HCT116 (cell line): ENCODE measurements around the gene GTF3C1. TPM values are rescaled to one million over a fixed set of nuclear protein-coding genes. Genes with fewer than 3 reads are reported as not detected.

Source experiments
- ATAC-seq: fragments of 200-7000 bp; cut with Tn5 transposase; 2 replicates; pipeline ENCODE4 v1.9.1; 2020; ENCODE audit warnings: mild to moderate bottlenecking, moderate library complexity
- BruUV-seq: library from RNA; stranded (reverse); fragments of 400-500 nt; replicated peaks from 2 replicates; lab custom pipeline; 2021; lab: Mats Ljungman, UMichigan
- CTCF ChIA-PET: fragments of 300-600 bp; sonication (Branson Sonifier 250); formaldehyde crosslinking; loops from one replicate; lab custom pipeline; 2021; ENCODE audit warnings: antibody characterized with exemption; lab: Charles Lee
- POLR2A ChIA-PET: fragments of 300-600, 350-600 bp; sonication (Branson Sonifier 250); formaldehyde crosslinking; loops from one replicate; lab custom pipeline; 2021; ENCODE audit warnings: antibody characterized with exemption; lab: Charles Lee
- RAD21 ChIA-PET, 2 experiments: fragments of 300-600 bp; sonication (Branson Sonifier 250); formaldehyde crosslinking; loops; one replicate each; lab custom pipeline; 2023; ENCODE audit warnings: low total read pairs in 2 of 2; ENCODE audit not compliant: uncharacterized antibody in 2 of 2, unreplicated experiment in 2 of 2, low non-redundant PET in 1 of 2; lab: Charles Lee
- DNase-seq: peaks from one replicate; pipeline ENCODE4 v3.0.0-alpha.2; 2010; ENCODE audit warnings: low read depth, low spot score
- H2AFZ ChIP-seq: fragments of 200-600 bp; shearing (Covaris generic), sonication (generic); 2 replicates; pipeline ENCODE4 v1.6.1; 2017; ENCODE audit warnings: low read depth, mixed run types, mixed read lengths, antibody characterized with exemption, low read length; ENCODE audit not compliant: poor library complexity, severe bottlenecking
- H3K27ac ChIP-seq: 2 replicates; pipeline ENCODE4 v1.5.1; 2012; ENCODE audit warnings: low read depth, low read length
- H3K27me3 ChIP-seq: fragments of 200-600 bp; sonication (generic); 2 replicates; pipeline ENCODE4 v1.6.1; 2016; ENCODE audit warnings: mixed run types, low read length, mixed read lengths; ENCODE audit not compliant: insufficient read depth
- H3K36me3 ChIP-seq, 2 experiments: fragments of 200-500 bp in 1 of 2; fragments of 200-600 bp in 1 of 2; sonication (Bioruptor generic) in 1 of 2; sonication (generic) in 1 of 2; 2 replicates each; pipeline versions ENCODE4 v1.5.1 to v1.6.1; 2014 to 2016; ENCODE audit warnings: low read length in 2 of 2, inconsistent platforms in 1 of 2, mixed read lengths in 1 of 2, mixed run types in 1 of 2; ENCODE audit not compliant: insufficient read depth in 2 of 2, control insufficient read depth in 1 of 2
- H3K4me1 ChIP-seq, 2 experiments: fragments of 200-600 bp in 1 of 2; sonication (generic) in 1 of 2; 2 replicates each; pipeline versions ENCODE4 v1.5.1 to v1.6.1; 2012 to 2017; ENCODE audit warnings: low read length in 2 of 2, inconsistent platforms in 1 of 2, mild to moderate bottlenecking in 1 of 2, mixed read lengths in 1 of 2, mixed run types in 1 of 2, moderate library complexity in 1 of 2; ENCODE audit not compliant: insufficient read depth in 2 of 2, control insufficient read depth in 1 of 2
- H3K4me2 ChIP-seq: fragments of 200-600 bp; sonication (generic); 2 replicates; pipeline ENCODE4 v1.6.1; 2017; ENCODE audit warnings: mixed run types, low read length, mixed read lengths
- H3K4me3 ChIP-seq, 2 experiments: fragments of 200-600 bp in 1 of 2; sonication (generic) in 1 of 2; replicated peaks in 1 of 2; 2 replicates each; pipeline ENCODE4 v1.5.1; 2011 to 2016; ENCODE audit warnings: low read length in 2 of 2, control low read depth in 1 of 2, low read depth in 1 of 2, mild to moderate bottlenecking in 1 of 2, mixed read lengths in 1 of 2, mixed run types in 1 of 2
- H3K79me2 ChIP-seq: fragments of 200-600 bp; sonication (generic); 2 replicates; pipeline ENCODE4 v1.6.1; 2017; ENCODE audit warnings: mild to moderate bottlenecking, mixed run types, low read length, moderate library complexity, mixed read lengths; ENCODE audit not compliant: insufficient read depth
- H3K9ac ChIP-seq: fragments of 200-600 bp; sonication (generic); 2 replicates; pipeline ENCODE4 v1.6.1; 2016; ENCODE audit warnings: low read length, mixed read lengths
- H3K9me2 ChIP-seq: fragments of 200-600 bp; sonication (generic), shearing (Covaris generic); 2 replicates; pipeline ENCODE4 v1.6.1; 2017; ENCODE audit warnings: mixed run types, mild to moderate bottlenecking, moderate library complexity; ENCODE audit not compliant: insufficient read depth
- H3K9me3 ChIP-seq, 2 experiments: fragments of 200-500 bp in 1 of 2; fragments of 200-600 bp in 1 of 2; sonication (Bioruptor generic) in 1 of 2; sonication (generic) in 1 of 2; 2 replicates each; pipeline ENCODE4 v1.6.1; 2014 to 2017; ENCODE audit warnings: low read length in 2 of 2, mixed read lengths in 2 of 2, inconsistent platforms in 1 of 2, low read depth in 1 of 2, mild to moderate bottlenecking in 1 of 2, mixed run types in 1 of 2, moderate library complexity in 1 of 2; ENCODE audit not compliant: control insufficient read depth in 1 of 2, insufficient read depth in 1 of 2
- H4K20me1 ChIP-seq: fragments of 200-600 bp; sonication (generic), shearing (Covaris generic); 2 replicates; pipeline ENCODE4 v1.6.1; 2017; ENCODE audit warnings: mixed run types, mild to moderate bottlenecking, moderate library complexity; ENCODE audit not compliant: insufficient read depth
- TCF7L2 ChIP-seq: IDR thresholded peaks from 2 replicates; pipeline ENCODE4 v1.7.0; 2011; ENCODE audit warnings: borderline replicate concordance, inconsistent platforms; ENCODE audit not compliant: insufficient read depth, insufficient read length; ENCODE audit errors: extremely low read depth
- intact Hi-C: fragments of 100-400 bp; cut with micrococcal nuclease; formaldehyde crosslinking; loops from 2 replicates; pipeline ENCODE4 v1.10.0; 2022
- total RNA-seq: library from RNA; stranded (reverse); gene quantifications from one replicate; pipeline ENCODE4 v1.2.1, GENCODE V29; 2021; ENCODE audit not compliant: unreplicated experiment
- TF ChIP-seq, protein P1 (sequence below): IDR thresholded peaks from 2 replicates; pipeline ENCODE4 v1.6.1; 2012; ENCODE audit warnings: low read depth
- TF ChIP-seq, protein P2 (sequence below): IDR thresholded peaks from 2 replicates; pipeline ENCODE4 v1.6.1; 2012

GTF3C1 gene
- total RNA-seq, 1 experiment from 2014 or later, result 97.5 TPM

DNA sequence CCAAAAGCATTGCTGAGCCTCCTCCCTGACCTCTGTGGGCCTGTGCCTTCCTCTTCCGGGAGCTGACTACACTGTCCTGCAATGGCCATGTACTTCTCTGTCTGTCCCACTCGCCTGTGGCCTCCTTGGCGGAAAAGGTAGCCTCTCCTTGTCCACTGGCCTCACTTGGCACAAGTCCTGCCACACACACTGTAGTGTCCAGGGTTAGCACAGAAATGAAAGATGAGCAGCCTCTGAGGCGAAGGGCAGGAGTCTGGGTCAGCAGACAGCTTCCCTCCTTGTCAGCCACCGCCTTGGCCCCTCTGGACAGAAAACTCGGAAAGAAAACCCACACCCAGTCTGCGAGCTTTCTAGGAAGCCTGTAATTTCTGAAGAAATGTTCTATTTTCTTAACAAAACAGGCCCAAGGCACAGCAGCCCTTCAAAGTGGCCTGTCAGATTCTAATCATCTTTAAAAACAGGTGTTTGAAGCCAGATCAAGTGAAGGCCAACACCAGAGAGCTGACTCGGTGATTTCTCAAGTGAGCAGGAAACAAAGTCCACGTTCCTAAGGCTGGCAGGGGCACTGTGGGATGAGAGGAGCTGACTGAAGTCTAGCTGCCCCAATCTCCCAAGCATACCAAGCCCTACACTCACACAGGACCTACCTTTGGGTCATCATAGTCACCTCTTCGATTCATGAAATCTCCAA is 67.2 kb downstream of the GTF3C1 start:
- H3K9me3 ChIP-seq, result no peaks in the 10 kb centered on the region
- H3K4me3 ChIP-seq, result no peak overlapping the region
- no peak overlapping the region for H3K27ac ChIP-seq
- H3K9me2 ChIP-seq, result no peaks in the 10 kb centered on the region
- BruUV-seq, result no TSS peak
- H3K27me3 ChIP-seq, result no peaks in the 10 kb centered on the region
- H3K4me1 ChIP-seq, result no peaks in the 10 kb centered on the region
- H3K36me3 ChIP-seq, result peaks cover 56 to 70% of the 10 kb centered on the region in 2 experiments
- POLR2A ChIA-PET, result no interaction called here
- H4K20me1 ChIP-seq, result no peaks in the 10 kb centered on the region
- intact Hi-C loops, result no loop called here
- RAD21 ChIA-PET, result no interaction called here
- H3K9ac ChIP-seq, result no peak overlapping the region
- TF ChIP-seq TCF7L2, result no peak
- TF ChIP-seq, protein P1, sequence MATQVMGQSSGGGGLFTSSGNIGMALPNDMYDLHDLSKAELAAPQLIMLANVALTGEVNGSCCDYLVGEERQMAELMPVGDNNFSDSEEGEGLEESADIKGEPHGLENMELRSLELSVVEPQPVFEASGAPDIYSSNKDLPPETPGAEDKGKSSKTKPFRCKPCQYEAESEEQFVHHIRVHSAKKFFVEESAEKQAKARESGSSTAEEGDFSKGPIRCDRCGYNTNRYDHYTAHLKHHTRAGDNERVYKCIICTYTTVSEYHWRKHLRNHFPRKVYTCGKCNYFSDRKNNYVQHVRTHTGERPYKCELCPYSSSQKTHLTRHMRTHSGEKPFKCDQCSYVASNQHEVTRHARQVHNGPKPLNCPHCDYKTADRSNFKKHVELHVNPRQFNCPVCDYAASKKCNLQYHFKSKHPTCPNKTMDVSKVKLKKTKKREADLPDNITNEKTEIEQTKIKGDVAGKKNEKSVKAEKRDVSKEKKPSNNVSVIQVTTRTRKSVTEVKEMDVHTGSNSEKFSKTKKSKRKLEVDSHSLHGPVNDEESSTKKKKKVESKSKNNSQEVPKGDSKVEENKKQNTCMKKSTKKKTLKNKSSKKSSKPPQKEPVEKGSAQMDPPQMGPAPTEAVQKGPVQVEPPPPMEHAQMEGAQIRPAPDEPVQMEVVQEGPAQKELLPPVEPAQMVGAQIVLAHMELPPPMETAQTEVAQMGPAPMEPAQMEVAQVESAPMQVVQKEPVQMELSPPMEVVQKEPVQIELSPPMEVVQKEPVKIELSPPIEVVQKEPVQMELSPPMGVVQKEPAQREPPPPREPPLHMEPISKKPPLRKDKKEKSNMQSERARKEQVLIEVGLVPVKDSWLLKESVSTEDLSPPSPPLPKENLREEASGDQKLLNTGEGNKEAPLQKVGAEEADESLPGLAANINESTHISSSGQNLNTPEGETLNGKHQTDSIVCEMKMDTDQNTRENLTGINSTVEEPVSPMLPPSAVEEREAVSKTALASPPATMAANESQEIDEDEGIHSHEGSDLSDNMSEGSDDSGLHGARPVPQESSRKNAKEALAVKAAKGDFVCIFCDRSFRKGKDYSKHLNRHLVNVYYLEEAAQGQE, result no peak
- TF ChIP-seq, protein P2, sequence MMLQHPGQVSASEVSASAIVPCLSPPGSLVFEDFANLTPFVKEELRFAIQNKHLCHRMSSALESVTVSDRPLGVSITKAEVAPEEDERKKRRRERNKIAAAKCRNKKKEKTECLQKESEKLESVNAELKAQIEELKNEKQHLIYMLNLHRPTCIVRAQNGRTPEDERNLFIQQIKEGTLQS, result no peak
- TF ChIP-seq, all 23 proteins: peak for 0
- Histone ChIP-seq H3K4me2 (no peak overlapping the region), H2AFZ (no peak overlapping the region), H3K79me2 (no peaks in the 10 kb centered on the region)
- DNase-seq (no peak), ATAC-seq (no peak)
- CTCF ChIA-PET, result no interaction called here
